Stimulated activated CD8-positive, alpha-beta memory T cell treated with anti-CD3 and anti-CD28 coated beads, Interleukin-15, amount 100 ng/mL, for 4 hours (primary cell): ENCODE results near the gene LPP.

Experiments
- DNase-seq, 2 donors: peaks; one replicate each; pipeline ENCODE4 v3.0.0-alpha.2; 2020; ENCODE audit warnings: low read depth in 2 of 2

LPP gene

DNA sequence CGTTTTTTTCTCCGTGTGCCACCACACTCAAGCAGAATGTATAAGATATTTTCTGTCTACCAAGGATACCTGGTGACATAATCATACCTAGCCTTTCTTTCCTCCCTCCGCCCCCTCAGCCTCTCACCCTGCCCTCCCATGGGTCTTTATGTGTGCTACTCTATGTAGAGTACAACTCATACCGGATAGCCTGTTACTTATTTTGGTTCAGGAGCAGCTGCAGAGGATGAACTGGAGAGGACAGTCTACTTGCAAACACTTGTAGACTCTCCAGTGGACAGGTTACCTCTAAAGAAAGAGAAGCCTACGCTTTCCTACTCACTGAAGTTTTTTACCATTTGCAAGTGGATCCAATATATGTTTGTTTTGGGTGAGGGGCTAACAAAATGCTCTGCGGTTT lies 671.9 kb downstream of the LPP start:
- DNase-seq = no peak

DNA sequence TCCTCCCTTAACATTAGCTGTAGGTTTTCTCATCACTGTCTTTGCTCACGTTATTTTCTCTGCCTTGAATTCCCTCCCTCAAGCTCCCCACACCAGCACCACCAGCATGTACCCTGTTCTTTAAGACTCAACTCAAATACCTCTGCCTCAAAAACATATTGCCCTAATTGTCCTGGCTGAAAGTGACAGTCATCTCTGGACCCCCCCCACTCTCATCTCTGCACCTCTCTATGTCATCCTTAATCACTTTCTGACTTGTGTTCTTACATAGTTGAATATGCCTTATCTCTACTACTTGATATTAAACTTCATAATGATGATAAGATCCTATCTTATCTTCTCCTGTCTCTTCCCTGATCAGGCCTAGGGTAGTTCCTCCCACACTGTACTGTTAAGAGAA lies 672.6 kb downstream of the LPP start:
- no peak for DNase-seq

GRCh38 chr3:188827103-188827502 lies 673.1 kb downstream of the LPP start:
- no peak for DNase-seq

GRCh38 chr3:188827576-188827975 lies 673.6 kb downstream of the LPP start:
- no peak for DNase-seq

GRCh38 chr3:188829130-188829529 lies 675.2 kb downstream of the LPP start:
- no peak for DNase-seq

- no peak for DNase-seq
These were observed 675.6 kb downstream of the LPP start for GRCh38 chr3:188829576-188829975.

DNA sequence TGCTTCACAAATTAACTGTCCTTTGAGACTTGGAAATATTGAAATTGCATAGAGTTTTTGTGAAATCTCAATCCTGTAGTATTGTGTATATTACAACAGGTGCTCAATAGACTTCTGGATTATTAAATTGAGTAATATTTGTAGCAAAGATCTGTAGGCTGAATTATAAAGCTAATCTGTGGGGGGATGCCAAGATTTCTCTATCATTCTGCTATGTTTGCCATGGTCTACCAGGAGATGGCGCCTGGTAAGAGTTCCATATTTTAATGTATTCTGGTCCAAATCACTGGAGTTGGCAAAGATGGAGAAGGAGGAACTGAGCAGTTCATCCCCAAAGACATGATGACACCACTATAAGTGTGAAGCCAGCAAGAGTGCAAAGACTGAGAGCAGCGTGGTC lies 676.9 kb downstream of the LPP start:
- no peak for DNase-seq

GRCh38 chr3:188832146-188832545 lies 678.2 kb downstream of the LPP start:
- no peak for DNase-seq

- DNase-seq = no peak
These were observed 679.2 kb downstream of the LPP start for GRCh38 chr3:188832961-188833721.

DNA sequence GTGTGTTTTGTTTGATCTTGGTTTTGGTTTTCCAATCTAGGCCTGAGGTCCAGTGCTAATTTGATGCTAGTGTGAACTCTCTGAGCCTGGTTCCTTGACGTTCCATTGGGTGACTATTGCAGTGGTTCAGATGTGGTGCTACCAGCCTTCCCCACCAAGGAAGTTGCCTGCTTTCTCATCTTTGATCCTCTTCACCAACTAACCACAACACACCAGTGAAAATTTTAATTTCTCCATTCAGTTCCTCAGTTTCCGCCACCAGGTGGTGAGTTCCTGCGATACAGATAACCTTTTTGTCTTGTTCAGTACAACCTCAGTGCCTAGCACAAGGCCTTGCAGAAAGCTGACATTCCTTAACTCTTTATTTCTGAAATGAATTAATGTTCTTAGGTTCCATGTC lies 680.4 kb downstream of the LPP start:
- DNase-seq = no peak

GRCh38 chr3:188839187-188839695 lies 685.3 kb downstream of the LPP start:
- no peak for DNase-seq

- no peak for DNase-seq
These were observed 686.3 kb downstream of the LPP start for GRCh38 chr3:188840290-188840689.

GRCh38 chr3:188841906-188842305 lies 687.9 kb downstream of the LPP start:
- no peak for DNase-seq

DNA sequence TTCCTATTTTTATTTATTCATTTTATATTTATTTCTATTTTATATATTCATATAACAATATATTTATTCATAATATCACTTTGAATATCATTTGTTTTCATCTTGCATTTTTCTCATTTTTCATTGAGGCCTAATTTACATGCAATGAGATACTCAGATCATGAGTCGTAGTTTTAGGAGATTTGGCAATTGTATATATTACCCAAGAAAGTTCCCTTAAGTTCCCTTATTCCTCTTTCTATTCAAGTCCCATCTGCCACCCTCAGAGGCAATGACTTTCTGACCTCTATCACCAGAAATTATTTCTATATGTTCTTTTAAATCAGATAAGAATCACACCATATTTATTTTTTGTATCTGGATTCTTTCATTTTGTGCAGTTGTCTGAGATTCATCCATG lies 688.7 kb downstream of the LPP start:
- no peak for DNase-seq

- no peak for DNase-seq
These were observed 690.1 kb downstream of the LPP start for GRCh38 chr3:188844096-188844495.

DNA sequence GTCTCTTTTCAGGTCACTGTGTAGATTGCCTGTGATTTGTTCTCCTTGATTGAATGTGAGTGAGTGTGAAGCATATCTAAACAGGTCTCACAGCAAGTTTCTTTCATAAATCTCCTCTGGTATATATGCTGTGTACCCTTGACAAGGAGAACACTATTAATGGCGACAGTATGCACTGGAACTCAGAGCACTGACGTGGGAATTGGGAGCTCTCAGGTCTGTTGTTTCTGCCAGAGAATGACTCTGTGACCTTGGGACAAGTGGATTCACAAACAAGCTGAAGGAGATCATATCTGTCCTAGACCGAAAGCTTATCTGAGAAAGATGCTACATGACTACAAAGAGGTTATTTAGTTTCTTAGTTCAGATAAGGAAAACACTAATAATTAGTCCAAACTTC lies 691.6 kb downstream of the LPP start:
- no peak for DNase-seq

GRCh38 chr3:188848947-188849346 lies 695.0 kb downstream of the LPP start:
- DNase-seq = no peak

GRCh38 chr3:188853856-188854771 lies 700.2 kb downstream of the LPP start:
- no peak for DNase-seq

GRCh38 chr3:188854772-188855149 lies 700.8 kb downstream of the LPP start:
- DNase-seq = no peak

- no peak for DNase-seq
These were observed 701.7 kb downstream of the LPP start for GRCh38 chr3:188855675-188856074.

- no peak for DNase-seq
These were observed 706.2 kb downstream of the LPP start for GRCh38 chr3:188860147-188860546.

DNA sequence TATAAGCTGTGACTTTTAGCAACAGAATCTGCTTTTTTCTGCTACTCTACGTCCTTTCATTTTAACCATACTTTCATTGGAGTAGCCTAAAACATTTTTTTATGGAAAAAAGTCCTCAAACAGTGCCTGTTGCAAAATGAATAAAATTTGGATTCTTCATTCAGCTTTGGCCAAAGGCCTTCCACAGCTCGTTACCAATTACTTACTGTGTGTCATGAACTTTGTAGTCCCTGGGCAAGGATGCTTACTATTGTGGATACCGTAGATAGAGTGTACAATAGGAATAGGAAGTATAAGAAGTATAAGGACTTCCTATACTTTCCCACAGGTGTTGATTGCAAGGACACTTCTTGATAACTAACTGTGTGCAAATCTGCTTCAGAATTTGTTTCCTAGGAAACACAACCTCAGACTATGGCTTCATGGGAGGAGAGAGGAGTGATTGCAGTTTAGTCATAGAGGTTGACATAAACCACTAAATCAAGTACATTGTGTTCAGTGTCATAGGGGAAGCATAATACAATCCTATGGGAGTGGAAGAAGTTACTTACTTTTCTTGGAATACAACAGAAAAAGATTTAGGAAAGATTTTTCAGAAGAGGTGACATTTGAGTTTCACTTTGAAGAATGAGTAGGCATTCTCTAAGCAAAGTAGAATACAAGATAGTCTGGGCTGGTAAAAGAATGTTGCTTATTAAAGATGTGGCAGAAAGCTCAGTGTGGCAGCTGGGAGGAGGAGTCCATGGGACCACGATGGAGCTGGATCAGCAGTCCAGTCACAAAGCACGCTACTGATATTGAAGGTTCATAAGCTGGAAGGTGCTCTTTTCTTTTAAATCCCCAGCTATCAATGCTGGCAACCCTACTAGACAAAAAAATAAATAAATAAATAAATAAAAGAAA lies 708.1 kb downstream of the LPP start:
- no peak for DNase-seq
